ENCODE measurements around the gene NTHL1. TPM values are rescaled to one million over a fixed set of nuclear protein-coding genes. Genes with fewer than 3 reads are reported as not detected.

NTHL1 gene
- polyA plus RNA-seq, 1 experiment = 21.0 TPM

GRCh38 chr16:2038382-2039231 is 9.0 kb downstream of the NTHL1 start:
- ChIA-PET POLR2A (no interaction called here), CTCF (interaction anchor here (0.9 kb wide), 1 partner anchor 16 kb away, joined by 3 read pairs; no protein-coding TSS in a partner anchor)
- H3K27me3 ChIP-seq (ENCODE audit: control insufficient read depth, insufficient read depth, low read length) = no peaks in the 10 kb centered on the region
- H3K4me3 ChIP-seq (ENCODE audit: low read depth, low read length) = no peak overlapping the region
- no peak for TF ChIP-seq CTCF (IDR thresholded peaks at IDR 0.05; ENCODE audit: insufficient read depth, low read depth, low read length)
- DNase-seq (ENCODE audit: low read depth) = no peak
- peaks cover 28% of the 10 kb centered on the region for H3K36me3 ChIP-seq (ENCODE audit: control insufficient read depth, insufficient read depth, low read length)

GRCh38 chr16:2037647-2038381 is 9.8 kb downstream of the NTHL1 start:
- DNase-seq (ENCODE audit: low read depth) = no peak
- no peak overlapping the region for H3K4me3 ChIP-seq (ENCODE audit: low read depth, low read length)
- peaks cover 25% of the 10 kb centered on the region for H3K36me3 ChIP-seq (ENCODE audit: control insufficient read depth, insufficient read depth, low read length)
- H3K27me3 ChIP-seq (ENCODE audit: control insufficient read depth, insufficient read depth, low read length) = no peaks in the 10 kb centered on the region
- TF ChIP-seq CTCF (IDR thresholded peaks at IDR 0.05; ENCODE audit: insufficient read depth, low read depth, low read length) = no peak
- ChIA-PET POLR2A (no interaction called here), CTCF (interaction anchor here (1.0 kb wide), 1 partner anchor 15 kb away, joined by 8 read pairs; no protein-coding TSS in a partner anchor)

- TF ChIP-seq CTCF (IDR thresholded peaks at IDR 0.05; ENCODE audit: insufficient read depth, low read depth, low read length) = no peak
- H3K4me3 ChIP-seq (ENCODE audit: low read depth, low read length) = no peak overlapping the region
- no peaks in the 10 kb centered on the region for H3K27me3 ChIP-seq (ENCODE audit: control insufficient read depth, insufficient read depth, low read length)
- ChIA-PET CTCF (interaction anchor here (1.0 kb wide), 1 partner anchor 14 kb away, joined by 8 read pairs; no protein-coding TSS in a partner anchor), POLR2A (no interaction called here)
- DNase-seq (ENCODE audit: low read depth) = no peak
- peaks cover 25% of the 10 kb centered on the region for H3K36me3 ChIP-seq (ENCODE audit: control insufficient read depth, insufficient read depth, low read length)
Measured at GRCh38 chr16:2037115-2037514, 10.5 kb downstream of the NTHL1 start.

GRCh38 chr16:2036200-2036966 is 11.3 kb downstream of the NTHL1 start:
- ChIA-PET POLR2A (interaction anchor here (1.6 kb wide), 1 partner anchor 119 kb away, joined by 5 read pairs; the partner anchor contains the start of gene TRAF7), CTCF (interaction anchor here (0.7 to 1.7 kb wide), 5 partner anchors 9 to 216 kb away, joined by 3 to 10 read pairs (median 4); partner anchors contain the start of gene NHERF2)
- Histone ChIP-seq H3K27me3 (ENCODE audit: control insufficient read depth, insufficient read depth, low read length) (no peaks in the 10 kb centered on the region), H3K4me3 (ENCODE audit: low read depth, low read length) (peak overlapping the region; percentile 12), H3K36me3 (ENCODE audit: control insufficient read depth, insufficient read depth, low read length) (peaks cover 25% of the 10 kb centered on the region)
- no peak for TF ChIP-seq CTCF (IDR thresholded peaks at IDR 0.05; ENCODE audit: insufficient read depth, low read depth, low read length)
- DNase-seq (ENCODE audit: low read depth) = no peak

Measured in BJ (cell line).